T-cell (primary cell): ENCODE results near the gene KDM2B. TPM values are rescaled to one million over a fixed set of nuclear protein-coding genes. Genes with fewer than 3 reads are reported as not detected.

ENCODE experiments used
- ATAC-seq, 4 experiments: fragments of 200-7000 bp in 3 of 4; fragments of 150-1000 bp in 1 of 4; cut with Tn5 transposase; replicated peaks in 1 of 4; 1 replicate in 3 of 4; 2 replicates in 1 of 4; pipeline ENCODE4 v1.10.0; 2021; ENCODE audit warnings: moderate library complexity in 3 of 4, mild to moderate bottlenecking in 2 of 4, moderate number of reproducible peaks in 1 of 4
- CTCF ChIA-PET, 2 donors: fragments of 300-600 bp; sonication (Branson Sonifier 250); formaldehyde crosslinking; loops; one replicate each; lab custom pipeline; 2022; ENCODE audit warnings: antibody characterized with exemption in 2 of 2; lab: Charles Lee
- POLR2A ChIA-PET, 2 donors: fragments of 300-600 bp; sonication (Branson Sonifier 250); formaldehyde crosslinking; loops; one replicate each; lab custom pipeline; 2022; ENCODE audit warnings: antibody characterized with exemption in 2 of 2; lab: Charles Lee
- DNase-seq, 35 experiments: peaks; one replicate each; pipeline versions ENCODE4 v3.0.0 to v3.0.0-alpha.2; 2013 to 2023
- H3K27ac ChIP-seq: one replicate; pipeline ENCODE4 v1.5.1; 2013; ENCODE audit warnings: low read length
- H3K27me3 ChIP-seq, 2 experiments: replicated peaks in 1 of 2; 1 replicate in 1 of 2; 2 replicates in 1 of 2; pipeline versions ENCODE4 v1.6.1 to v1.7.0; 2013; ENCODE audit warnings: low read length in 1 of 2, mixed read lengths in 1 of 2; ENCODE audit not compliant: control insufficient read depth in 2 of 2, insufficient read depth in 2 of 2; ENCODE audit errors: extremely low read depth in 1 of 2
- H3K36me3 ChIP-seq, 2 donors: 1 replicate in 1 of 2; 2 replicates in 1 of 2; pipeline versions ENCODE4 v1.6.1 to v1.7.0; 2013; ENCODE audit warnings: low read length in 1 of 2; ENCODE audit not compliant: control insufficient read depth in 2 of 2, insufficient read depth in 1 of 2; ENCODE audit errors: extremely low read depth in 1 of 2
- H3K4me1 ChIP-seq, 2 experiments: 1 replicate in 1 of 2; 2 replicates in 1 of 2; pipeline versions ENCODE4 v1.6.1 to v1.7.0; 2013; ENCODE audit warnings: low read length in 2 of 2, mixed read lengths in 1 of 2; ENCODE audit not compliant: insufficient read depth in 2 of 2, control insufficient read depth in 1 of 2; ENCODE audit errors: extremely low read depth in 1 of 2
- H3K4me3 ChIP-seq, 2 donors: 1 replicate in 1 of 2; 2 replicates in 1 of 2; pipeline versions ENCODE4 v1.5.1 to v1.7.0; 2013; ENCODE audit warnings: mild to moderate bottlenecking in 2 of 2, low read length in 1 of 2, moderate library complexity in 1 of 2; ENCODE audit not compliant: control insufficient read depth in 1 of 2; ENCODE audit errors: extremely low read depth in 1 of 2
- H3K9me3 ChIP-seq: 2 replicates; pipeline ENCODE4 v1.7.0; 2013
- H3K27ac Mint-ChIP-seq, 2 donors: one replicate each; pipeline ENCODE4 v1.8.0; 2020 to 2021; ENCODE audit warnings: mild to moderate bottlenecking in 2 of 2, mixed read lengths in 2 of 2
- H3K27me3 Mint-ChIP-seq, 2 donors: one replicate each; pipeline ENCODE4 v1.8.0; 2021 to 2022; ENCODE audit warnings: mixed read lengths in 2 of 2
- H3K36me3 Mint-ChIP-seq: one replicate; pipeline ENCODE4 v1.8.0; 2021; ENCODE audit warnings: mixed read lengths
- H3K4me1 Mint-ChIP-seq, 3 donors: one replicate each; pipeline ENCODE4 v1.8.0; 2020 to 2022; ENCODE audit warnings: mixed read lengths in 3 of 3, mild to moderate bottlenecking in 1 of 3
- H3K4me3 Mint-ChIP-seq, 3 donors: one replicate each; pipeline ENCODE4 v1.8.0; 2020 to 2022; ENCODE audit warnings: mild to moderate bottlenecking in 3 of 3, mixed read lengths in 3 of 3, moderate library complexity in 3 of 3
- H3K9me3 Mint-ChIP-seq, 3 donors: one replicate each; pipeline ENCODE4 v1.8.0; 2020 to 2022; ENCODE audit warnings: mixed read lengths in 3 of 3
- WGBS: methylation state at CpG from one replicate; pipeline ENCODE4 v1.1.5; 2013; ENCODE audit warnings: missing lambda C conversion rate; ENCODE audit not compliant: insufficient coverage; 5-methylcytosine and 5-hydroxymethylcytosine counted together
- total RNA-seq, 35 experiments: library from RNA in 6 of 35; stranded (reverse) in 6 of 35; fragments of 120-200 nt in 1 of 35; gene quantifications; one replicate each; pipeline versions ENCODE4 v1.2.1 to v1.2.4 and lab custom pipeline; 2013 to 2026

KDM2B gene
- total RNA-seq, 5 donors from 2014 or later (not counting 1 experiment from before 2014, with no cell fraction given), result 74.1 to 102 (median 95.8) TPM

DNA sequence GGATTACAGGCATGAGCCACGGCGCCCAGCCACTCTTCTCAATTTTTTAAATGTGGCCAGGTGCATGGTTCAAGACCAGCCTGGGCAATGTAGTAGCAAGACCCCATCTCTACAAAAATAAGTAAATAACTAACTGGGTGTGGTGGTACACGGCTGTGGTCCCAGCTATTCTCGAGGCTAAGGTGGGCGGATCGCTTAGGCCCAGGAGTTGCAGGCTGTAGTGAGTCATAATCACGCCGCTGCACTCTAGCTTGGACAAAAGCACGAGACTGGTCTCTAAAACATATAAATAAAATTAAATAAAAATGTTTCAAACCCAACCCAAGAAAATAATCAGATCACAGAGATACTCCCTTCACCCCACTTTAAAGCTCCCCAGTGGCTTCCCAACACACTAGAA is 8.9 kb downstream of the KDM2B start:
- no CpG with 5 or more reads among the region's 9 CpGs for WGBS
- no peak overlapping the region for H3K27ac Mint-ChIP-seq
- H3K27me3 ChIP-seq, result no peaks in the 10 kb centered on the region
- ATAC-seq (no peak), DNase-seq (no peak)
- ChIA-PET CTCF (interaction anchor here in 1 of 2 donors (0.7 kb wide), 1 partner anchor 56 kb away, joined by 3 read pairs; no protein-coding TSS in a partner anchor), POLR2A (no interaction called here)
- H3K9me3 ChIP-seq, result no peaks in the 10 kb centered on the region
- H3K4me1 ChIP-seq, result peaks cover 2 to 4% of the 10 kb centered on the region in 2 experiments
- no peak overlapping the region for H3K4me3 ChIP-seq
- H3K36me3 Mint-ChIP-seq, result peaks cover 50% of the 10 kb centered on the region
- H3K36me3 ChIP-seq, result peaks cover 5 to 49% of the 10 kb centered on the region in 2 donors
- no peaks in the 10 kb centered on the region for H3K27me3 Mint-ChIP-seq
- no peaks in the 10 kb centered on the region for H3K9me3 Mint-ChIP-seq
- H3K4me3 Mint-ChIP-seq, result no peak overlapping the region
- no peak overlapping the region for H3K27ac ChIP-seq
- H3K4me1 Mint-ChIP-seq, result peaks cover 29 to 31% (median 30%) of the 10 kb centered on the region in 3 donors

DNA sequence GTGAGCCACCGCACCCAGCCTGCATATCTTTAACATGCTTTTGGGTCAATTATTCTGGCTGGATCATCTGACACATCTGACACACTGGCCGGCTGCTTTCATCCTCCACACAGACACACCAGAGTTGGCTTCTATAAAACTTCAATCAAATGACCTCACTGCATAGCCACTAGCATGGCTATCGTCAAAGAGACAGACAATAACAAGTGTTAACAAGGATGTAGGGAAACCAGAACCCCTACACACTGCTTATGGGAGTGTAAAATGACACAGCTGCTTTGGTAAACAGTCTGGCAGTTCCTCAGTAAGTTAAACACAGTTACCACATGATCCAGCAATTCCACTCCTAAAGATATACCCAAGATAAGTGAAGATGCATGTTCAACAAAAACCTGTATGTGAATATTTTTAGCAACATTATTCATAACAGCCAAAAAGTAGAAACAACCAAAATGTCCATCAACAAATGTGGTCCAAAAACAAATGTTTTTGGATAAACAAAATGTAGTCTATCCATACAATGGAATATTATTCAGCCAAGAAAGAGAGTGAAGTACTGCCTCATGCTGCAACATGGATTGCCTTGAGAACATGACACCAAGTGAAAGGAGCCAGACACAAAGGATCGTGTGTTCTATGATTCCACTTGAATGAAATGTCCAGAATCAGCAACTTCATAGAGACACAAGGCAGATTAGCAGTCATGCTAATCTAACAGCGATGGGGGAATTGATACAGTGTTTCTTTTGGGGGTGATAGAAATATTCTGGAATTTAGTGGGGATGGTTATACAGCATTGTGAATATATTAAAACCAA is 10.1 kb downstream of the KDM2B start:
- Histone ChIP-seq H3K4me1 (peaks cover 2 to 4% of the 10 kb centered on the region in 2 experiments), H3K27ac (no peak overlapping the region), H3K36me3 (peaks cover under 1 to 37% of the 10 kb centered on the region in 2 donors), H3K4me3 (no peak overlapping the region), H3K27me3 (no peaks in the 10 kb centered on the region), H3K9me3 (no peaks in the 10 kb centered on the region)
- Mint-ChIP-seq H3K27me3 (no peaks in the 10 kb centered on the region), H3K9me3 (no peaks in the 10 kb centered on the region), H3K27ac (peak overlapping the region; percentile 10 to 19), H3K36me3 (peaks cover 48% of the 10 kb centered on the region), H3K4me3 (no peak overlapping the region), H3K4me1 (peaks cover 25 to 31% (median 26%) of the 10 kb centered on the region in 3 donors)
- DNase-seq (no peak), ATAC-seq (no peak)
- WGBS, result 100% methylated on average over 4 of the region's 5 CpGs
- CTCF ChIA-PET, result no interaction called here
- POLR2A ChIA-PET, result no interaction called here

DNA sequence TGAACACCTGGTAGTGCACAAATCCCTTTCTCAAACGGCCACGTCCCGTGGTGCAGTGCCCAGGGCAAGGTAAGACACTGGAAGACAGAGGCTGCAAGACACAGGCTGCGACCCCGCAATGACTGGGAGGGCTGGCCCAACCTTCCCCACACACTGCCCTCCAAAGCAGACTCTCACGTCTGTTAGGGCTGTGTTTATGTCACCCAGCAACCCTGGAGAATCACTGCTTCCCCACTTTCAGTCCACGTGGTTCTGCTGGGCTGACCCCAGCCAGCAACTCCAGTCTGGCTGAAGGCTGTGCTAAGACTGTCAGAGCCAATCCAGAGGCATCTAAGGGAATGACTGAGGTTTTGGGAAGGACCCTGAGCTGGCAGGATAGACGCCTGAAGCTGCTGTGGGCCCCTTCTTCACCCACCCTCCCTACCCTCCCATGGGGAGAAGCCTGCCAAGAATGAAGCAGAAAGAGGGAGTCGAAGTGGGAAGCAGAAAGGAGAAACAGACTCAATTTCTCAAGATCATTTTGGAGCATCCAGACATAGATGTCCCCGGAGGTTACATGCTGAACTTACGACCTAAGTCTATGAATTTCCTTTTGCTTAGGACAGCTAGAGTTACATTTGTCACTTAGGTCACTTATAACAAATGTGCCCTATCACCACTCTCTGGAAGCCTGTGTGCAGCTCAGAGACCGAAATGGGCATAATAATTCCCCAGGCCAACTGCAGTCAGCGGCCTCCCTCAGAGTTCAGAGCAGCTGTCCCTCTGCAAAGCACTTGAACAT is 11.7 kb downstream of the KDM2B start:
- H3K4me3 ChIP-seq, result no peak overlapping the region
- H3K4me1 ChIP-seq, result peaks cover 2 to 4% of the 10 kb centered on the region in 2 experiments
- ChIA-PET POLR2A (no interaction called here), CTCF (interaction anchor here (0.5 to 0.7 kb wide), 2 partner anchors 29 to 819 kb away, joined by 4 to 5 read pairs; no protein-coding TSS in a partner anchor)
- no peak for DNase-seq
- H3K36me3 ChIP-seq, result peaks cover 0 to 23% of the 10 kb centered on the region in 2 donors
- 91% methylated on average over 9 of the region's 13 CpGs for WGBS
- H3K9me3 ChIP-seq, result no peaks in the 10 kb centered on the region
- Mint-ChIP-seq H3K36me3 (peaks cover 38% of the 10 kb centered on the region), H3K27ac (peak overlapping the region in 1 of 2 donors; percentile 22), H3K4me1 (peaks cover 25 to 31% (median 25%) of the 10 kb centered on the region in 3 donors), H3K4me3 (no peak overlapping the region), H3K9me3 (no peaks in the 10 kb centered on the region), H3K27me3 (no peaks in the 10 kb centered on the region)
- H3K27me3 ChIP-seq, result no peaks in the 10 kb centered on the region
- ATAC-seq, result no peak
- H3K27ac ChIP-seq, result no peak overlapping the region

DNA sequence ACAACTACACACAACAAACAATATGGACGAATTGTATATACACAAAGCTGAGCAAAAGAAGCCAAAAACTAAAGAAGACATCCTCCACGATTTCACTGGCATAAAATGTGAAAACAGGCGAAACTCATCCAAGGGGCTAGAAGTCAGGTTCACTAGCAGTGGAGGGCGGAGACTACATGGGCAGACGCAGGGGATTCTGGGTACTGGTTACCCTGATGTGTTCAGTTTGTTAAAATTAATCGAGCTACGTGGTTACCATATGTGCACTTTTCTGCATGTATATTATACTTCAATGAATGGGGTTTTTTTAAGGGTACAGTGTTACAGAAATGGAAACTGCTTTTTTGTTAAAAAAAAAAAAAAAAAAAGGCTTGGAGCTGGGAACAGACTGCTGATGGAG is 12.3 kb downstream of the KDM2B start:
- ChIA-PET CTCF (interaction anchor here (0.5 to 0.7 kb wide), 2 partner anchors 30 to 818 kb away, joined by 4 to 5 read pairs; no protein-coding TSS in a partner anchor), POLR2A (interaction anchor here in 1 of 2 donors (0.5 kb wide), 1 partner anchor 103 kb away, joined by 3 read pairs; no protein-coding TSS in a partner anchor)
- 100% methylated on average over 2 of the region's 7 CpGs for WGBS
- Histone ChIP-seq H3K4me3 (no peak overlapping the region), H3K36me3 (peaks cover 0 to 19% of the 10 kb centered on the region in 2 donors), H3K27me3 (no peaks in the 10 kb centered on the region), H3K9me3 (no peaks in the 10 kb centered on the region), H3K4me1 (peaks cover 2 to 4% of the 10 kb centered on the region in 2 experiments), H3K27ac (no peak overlapping the region)
- Mint-ChIP-seq H3K4me1 (peaks cover 21 to 31% (median 24%) of the 10 kb centered on the region in 3 donors), H3K9me3 (no peaks in the 10 kb centered on the region), H3K27me3 (no peaks in the 10 kb centered on the region), H3K4me3 (no peak overlapping the region), H3K27ac (peak overlapping the region in 1 of 2 donors; percentile 64), H3K36me3 (peaks cover 33% of the 10 kb centered on the region)
- no peak for DNase-seq
- no peak for ATAC-seq

DNA sequence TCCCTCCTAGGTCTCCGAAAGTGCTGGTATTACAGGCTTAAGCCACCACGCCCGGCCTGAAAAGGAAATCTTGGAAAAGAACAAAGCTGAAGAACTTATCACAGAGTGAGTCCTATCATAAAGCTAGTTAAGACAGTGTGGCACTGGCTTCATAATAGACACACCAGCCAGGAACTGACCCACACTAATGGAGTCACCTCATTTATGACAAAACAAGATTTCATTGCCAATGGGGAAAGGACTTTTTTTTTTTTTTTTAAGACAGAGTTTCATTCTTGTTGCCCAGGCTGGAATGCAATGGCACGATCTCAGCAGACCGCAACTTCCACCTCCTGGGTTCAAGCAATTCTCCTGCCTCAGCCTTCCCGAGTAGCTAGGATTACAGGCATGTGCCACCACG is 15.7 kb downstream of the KDM2B start:
- Mint-ChIP-seq H3K4me3 (no peak overlapping the region), H3K9me3 (no peaks in the 10 kb centered on the region), H3K27ac (peak overlapping the region in 1 of 2 donors; percentile 28), H3K36me3 (peaks cover 27% of the 10 kb centered on the region), H3K27me3 (no peaks in the 10 kb centered on the region), H3K4me1 (peaks cover 15 to 26% (median 20%) of the 10 kb centered on the region in 3 donors)
- ChIA-PET POLR2A (no interaction called here), CTCF (interaction anchor here (0.6 kb wide), 2 partner anchors 26 to 93 kb away, joined by 3 to 5 read pairs; no protein-coding TSS in a partner anchor)
- H3K27me3 ChIP-seq, result no peaks in the 10 kb centered on the region
- peaks cover 3 to 16% of the 10 kb centered on the region in 2 donors for H3K36me3 ChIP-seq
- WGBS, result 97% methylated on average over 5 of the region's 7 CpGs
- ATAC-seq, result no peak
- H3K4me1 ChIP-seq, result peaks cover 3 to 4% of the 10 kb centered on the region in 2 experiments
- H3K27ac ChIP-seq, result no peak overlapping the region
- H3K4me3 ChIP-seq, result no peak overlapping the region
- no peaks in the 10 kb centered on the region for H3K9me3 ChIP-seq
- DNase-seq, result no peak

DNA sequence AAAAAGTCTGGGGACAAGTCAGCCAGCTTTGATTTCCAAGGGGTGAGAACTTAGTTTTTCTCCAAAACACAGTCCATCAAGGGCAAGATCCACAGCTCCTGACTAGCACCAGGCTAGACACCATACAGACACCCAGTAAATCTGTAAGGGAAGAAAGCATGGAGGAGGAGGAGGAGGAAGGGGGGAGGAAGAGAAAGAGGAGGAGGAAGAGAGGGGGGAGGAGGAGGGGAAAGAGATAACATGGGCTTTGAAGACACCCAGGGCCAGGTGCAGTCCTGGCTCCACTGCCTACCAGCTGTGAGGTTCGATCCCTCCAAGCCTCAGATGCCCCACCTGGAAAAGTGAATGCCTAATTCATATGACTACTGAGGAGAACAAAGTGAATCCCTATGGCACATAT is 18.3 kb downstream of the KDM2B start:
- peaks cover 3 to 12% of the 10 kb centered on the region in 2 donors for H3K36me3 ChIP-seq
- Mint-ChIP-seq H3K4me3 (no peak overlapping the region), H3K27me3 (no peaks in the 10 kb centered on the region), H3K36me3 (peaks cover 17% of the 10 kb centered on the region), H3K27ac (no peak overlapping the region), H3K9me3 (no peaks in the 10 kb centered on the region), H3K4me1 (peaks cover 13 to 21% (median 14%) of the 10 kb centered on the region in 3 donors)
- no peaks in the 10 kb centered on the region for H3K9me3 ChIP-seq
- ATAC-seq, result no peak
- no peaks in the 10 kb centered on the region for H3K27me3 ChIP-seq
- POLR2A ChIA-PET, result no interaction called here
- H3K27ac ChIP-seq, result no peak overlapping the region
- no CpG with 5 or more reads among the region's 1 CpG for WGBS
- no peak for DNase-seq
- CTCF ChIA-PET, result interaction anchor here (0.5 to 0.7 kb wide), 2 partner anchors 54 to 104 kb away, joined by 6 to 9 read pairs; no protein-coding TSS in a partner anchor
- H3K4me3 ChIP-seq, result no peak overlapping the region
- peaks cover 3 to 14% of the 10 kb centered on the region in 2 experiments for H3K4me1 ChIP-seq
